A549 treated with DMSO at 1 μM for 4 hours (cell line): Measurements from ENCODE around the gene MB21D2. TPM values are rescaled to one million over a fixed set of nuclear protein-coding genes. Genes with fewer than 3 reads are reported as not detected.

ENCODE experiments used
- total RNA-seq: library from RNA; stranded (reverse); fragments of 200-300 nt; extraction: Qiagen RNA extraction; gene quantifications from 5 replicates; pipeline ENCODE4 v1.2.3, GENCODE V29; 2022; ENCODE audit warnings: low read depth

Gene MB21D2
- 5.5 to 6.7 TPM (median 5.7 TPM) in 5 replicates for total RNA-seq

GRCh38 chr3:192917404-192918274, at the start of gene MB21D2:
MB21D2 (minus strand) TSS chr3:192917856; CDS start chr3:192917840, 16 bp downstream.

Other genes starting within 250 kb of the MB21D2 start
- gene FGF12, start 190.3 kb downstream of the MB21D2 start, total RNA-seq, result 0.38 to 0.97 TPM (median 0.63 TPM) in 5 replicates